HT1080 (cell line): ENCODE results near the gene RTKN2. TPM values are rescaled to one million over a fixed set of nuclear protein-coding genes. Genes with fewer than 3 reads are reported as not detected.

ENCODE experiments used
- total RNA-seq: library from RNA; depleted of rRNA; stranded (reverse); fragments of >200 nt; shearing (Covaris generic); gene quantifications from 2 replicates; pipeline ENCODE4 v1.2.3, GENCODE V29; 2014; rRNA removed

The RTKN2 gene
- total RNA-seq, 1 experiment from 2014 or later = 6.5 TPM

Other genes starting within 250 kb of the RTKN2 start
- gene ZNF365, start 105.5 kb upstream of the RTKN2 start, total RNA-seq = 8.2 and 8.8 TPM in 2 replicates